Prostate gland (tissue), 2 donors: ENCODE measurements around the gene OR1F1. TPM values are rescaled to one million over a fixed set of nuclear protein-coding genes. Genes with fewer than 3 reads are reported as not detected.

Experiments
- DNase-seq: peaks from one replicate; pipeline ENCODE4 v3.0.0-alpha.2; 2019; ENCODE audit warnings: low spot score
- H3K27ac ChIP-seq, 2 donors: fragments of 200-600 bp; sonication (generic); 2 replicates each; pipeline ENCODE4 v1.5.1; 2017 to 2019
- H3K27me3 ChIP-seq: fragments of 200-600 bp; sonication (generic); replicated peaks from 2 replicates; pipeline ENCODE4 v1.5.1; 2019; ENCODE audit not compliant: insufficient read depth
- H3K36me3 ChIP-seq, 2 donors: fragments of 200-600 bp; sonication (generic); 1 replicate in 1 of 2; 2 replicates in 1 of 2; pipeline versions ENCODE4 v1.5.1 to v1.8.1; 2017 to 2019
- H3K4me1 ChIP-seq: fragments of 200-600 bp; sonication (generic); replicated peaks from 2 replicates; pipeline ENCODE4 v1.5.1; 2019
- H3K4me3 ChIP-seq, 2 donors: fragments of 200-600 bp; sonication (generic); 2 replicates each; pipeline ENCODE4 v1.5.1; 2017 to 2019
- H3K9me3 ChIP-seq: fragments of 200-600 bp; sonication (generic); 2 replicates; pipeline ENCODE4 v1.5.1; 2017
- CTCF ChIP-seq, 4 experiments: fragments of 200-600 bp in 2 of 4; fragments of 450-650 bp in 2 of 4; sonication (generic) in 2 of 4; IDR thresholded peaks; 1 replicate in 3 of 4; 2 replicates in 1 of 4; pipeline ENCODE4 v1.5.1; 2016 to 2019; ENCODE audit warnings: antibody characterized with exemption in 4 of 4, mild to moderate bottlenecking in 2 of 4, moderate library complexity in 2 of 4
- POLR2A ChIP-seq: fragments of 450-650 bp; IDR thresholded peaks from one replicate; pipeline ENCODE4 v1.6.1; 2016; ENCODE audit warnings: antibody characterized with exemption, mild to moderate bottlenecking
- POLR2AphosphoS5 ChIP-seq: sonication (generic); formaldehyde crosslinking; IDR thresholded peaks from one replicate; pipeline ENCODE4 v1.6.1; 2017; ENCODE audit warnings: antibody characterized with exemption
- WGBS: methylation state at CpG from one replicate; pipeline ENCODE4 v1.1.5; 2018; 5-methylcytosine and 5-hydroxymethylcytosine counted together
- intact Hi-C: fragments of 100-400 bp; cut with DNase I; formaldehyde crosslinking; loops from one replicate; pipeline ENCODE4 v1.14.2; 2022
- total RNA-seq, 2 donors: library from RNA; depleted of rRNA; stranded (reverse); fragments of >200 nt; gene quantifications; one replicate each; pipeline ENCODE4 v1.1.0, GENCODE V29; 2016

OR1F1 gene
- total RNA-seq, 2 donors from 2014 or later, result not detected

- no peak for TF ChIP-seq POLR2A
- no peak for TF ChIP-seq POLR2AphosphoS5
- TF ChIP-seq CTCF (IDR thresholded peaks at IDR 0.05), result no peak
- H3K36me3 ChIP-seq, result no peaks in the 10 kb centered on the region
- intact Hi-C loops, result no loop called here
- no peak overlapping the region for H3K4me3 ChIP-seq
- DNase-seq, result no peak
- no peaks in the 10 kb centered on the region for H3K9me3 ChIP-seq
- WGBS, result 75% methylated on average over 23 of the region's 23 CpGs
- H3K4me1 ChIP-seq, result peaks cover 3% of the 10 kb centered on the region
- peaks cover 52% of the 10 kb centered on the region for H3K27me3 ChIP-seq
- no peak overlapping the region for H3K27ac ChIP-seq
These were observed 886 bp upstream of the OR1F1 start for GRCh38 chr16:3186946-3187690.

- Histone ChIP-seq H3K27ac (no peak overlapping the region), H3K27me3 (peaks cover 54% of the 10 kb centered on the region), H3K4me3 (no peak overlapping the region), H3K36me3 (no peaks in the 10 kb centered on the region), H3K4me1 (no peaks in the 10 kb centered on the region), H3K9me3 (no peaks in the 10 kb centered on the region)
- no peak for DNase-seq
- no peak for TF ChIP-seq POLR2AphosphoS5
- no peak for TF ChIP-seq POLR2A
- no peak for TF ChIP-seq CTCF (IDR thresholded peaks at IDR 0.05)
- intact Hi-C loops, result no loop called here
- WGBS, result 0% methylated on average over 4 of the region's 13 CpGs
These were observed 596 bp downstream of the OR1F1 start for GRCh38 chr16:3188675-3188924.

- TF ChIP-seq POLR2AphosphoS5 (no peak), CTCF (IDR thresholded peaks at IDR 0.05) (no peak), POLR2A (no peak)
- no peak overlapping the region for H3K4me3 ChIP-seq
- intact Hi-C loops, result no loop called here
- H3K27me3 ChIP-seq, result peaks cover 49% of the 10 kb centered on the region
- DNase-seq, result no peak
- no peaks in the 10 kb centered on the region for H3K4me1 ChIP-seq
- H3K27ac ChIP-seq, result no peak overlapping the region
- H3K36me3 ChIP-seq, result no peaks in the 10 kb centered on the region
- H3K9me3 ChIP-seq, result no peaks in the 10 kb centered on the region
- 1% methylated on average over 49 of the region's 61 CpGs for WGBS
These were observed 1.2 kb downstream of the OR1F1 start for GRCh38 chr16:3188925-3189825.

GRCh38 chr16:3189869-3190268 is 1.9 kb downstream of the OR1F1 start:
- DNase-seq, result no peak
- intact Hi-C loops, result no loop called here
- Histone ChIP-seq H3K4me1 (no peaks in the 10 kb centered on the region), H3K4me3 (no peak overlapping the region), H3K36me3 (no peaks in the 10 kb centered on the region), H3K27me3 (peaks cover 49% of the 10 kb centered on the region), H3K9me3 (no peaks in the 10 kb centered on the region), H3K27ac (no peak overlapping the region)
- no peak for TF ChIP-seq POLR2A
- no peak for TF ChIP-seq CTCF (IDR thresholded peaks at IDR 0.05)
- TF ChIP-seq POLR2AphosphoS5, result no peak
- 11% methylated on average over 11 of the region's 11 CpGs for WGBS

- 10% methylated on average over 16 of the region's 16 CpGs for WGBS
- TF ChIP-seq POLR2A (no peak), POLR2AphosphoS5 (no peak), CTCF (IDR thresholded peaks at IDR 0.05) (no peak)
- Histone ChIP-seq H3K27me3 (peaks cover 49% of the 10 kb centered on the region), H3K4me3 (no peak overlapping the region), H3K9me3 (no peaks in the 10 kb centered on the region), H3K36me3 (no peaks in the 10 kb centered on the region), H3K27ac (no peak overlapping the region), H3K4me1 (no peaks in the 10 kb centered on the region)
- no peak for DNase-seq
- intact Hi-C loops, result no loop called here
These were observed 2.9 kb downstream of the OR1F1 start for GRCh38 chr16:3190949-3191353.
